Glutamatergic neuron (in vitro differentiated cells): Measurements from ENCODE around the gene PLAC8L1. TPM values are rescaled to one million over a fixed set of nuclear protein-coding genes. Genes with fewer than 3 reads are reported as not detected.

Experiments
- DNase-seq: peaks from one replicate; pipeline ENCODE4 v3.0.0; 2022
- H3K27ac Mint-ChIP-seq: one replicate; pipeline ENCODE4 v1.8.0; 2020; ENCODE audit warnings: mild to moderate bottlenecking, mixed read lengths, inconsistent platforms; ENCODE audit not compliant: unreplicated experiment
- H3K27me3 Mint-ChIP-seq: one replicate; pipeline ENCODE4 v1.8.0; 2020; ENCODE audit warnings: mild to moderate bottlenecking, moderate library complexity, mixed read lengths, inconsistent platforms; ENCODE audit not compliant: unreplicated experiment
- H3K36me3 Mint-ChIP-seq: one replicate; pipeline ENCODE4 v1.8.0; 2020; ENCODE audit warnings: mild to moderate bottlenecking, mixed read lengths, inconsistent platforms; ENCODE audit not compliant: unreplicated experiment
- H3K4me1 Mint-ChIP-seq: one replicate; pipeline ENCODE4 v1.8.0; 2020; ENCODE audit warnings: mild to moderate bottlenecking, low read depth, mixed read lengths, inconsistent platforms; ENCODE audit not compliant: unreplicated experiment
- H3K4me3 Mint-ChIP-seq: one replicate; pipeline ENCODE4 v1.8.0; 2020; ENCODE audit warnings: mild to moderate bottlenecking, mixed read lengths, inconsistent platforms; ENCODE audit not compliant: unreplicated experiment
- H3K9me3 Mint-ChIP-seq: one replicate; pipeline ENCODE4 v1.8.0; 2020; ENCODE audit warnings: mild to moderate bottlenecking, moderate library complexity, mixed read lengths, inconsistent platforms; ENCODE audit not compliant: unreplicated experiment
- CTCF ChIP-seq: fragments of 200-600 bp; sonication (generic); IDR thresholded peaks from one replicate; pipeline ENCODE4 v1.5.0; 2021; ENCODE audit not compliant: partially characterized antibody, unreplicated experiment
- total RNA-seq: library from RNA; stranded (reverse); fragmentation: NEBNext Ultra II Directional; extraction: Animal tissue kit (Norgen Biotek cat#: 25700); gene quantifications from one replicate; pipeline ENCODE4 v1.2.1, GENCODE V29; 2021; ENCODE audit not compliant: unreplicated experiment

Gene PLAC8L1
- total RNA-seq, 1 donor from 2014 or later, result 2.2 TPM

GRCh38 chr5:146060221-146060585 lies 45.2 kb downstream of the PLAC8L1 start:
- Mint-ChIP-seq H3K4me1 (peaks cover 8% of the 10 kb centered on the region), H3K27ac (no peak overlapping the region), H3K4me3 (no peak overlapping the region), H3K9me3 (no peaks in the 10 kb centered on the region), H3K27me3 (no peaks in the 10 kb centered on the region), H3K36me3 (no peaks in the 10 kb centered on the region)
- TF ChIP-seq CTCF, result no peak
- no peak for DNase-seq

GRCh38 chr5:146059460-146060220 lies 45.7 kb downstream of the PLAC8L1 start:
- TF ChIP-seq CTCF, result no peak
- no peak for DNase-seq
- Mint-ChIP-seq H3K27ac (no peak overlapping the region), H3K9me3 (no peaks in the 10 kb centered on the region), H3K4me1 (peaks cover 10% of the 10 kb centered on the region), H3K4me3 (no peak overlapping the region), H3K36me3 (no peaks in the 10 kb centered on the region), H3K27me3 (no peaks in the 10 kb centered on the region)

GRCh38 chr5:146055432-146055831 lies 49.9 kb downstream of the PLAC8L1 start:
- Mint-ChIP-seq H3K9me3 (no peaks in the 10 kb centered on the region), H3K27ac (no peak overlapping the region), H3K4me3 (no peak overlapping the region), H3K36me3 (no peaks in the 10 kb centered on the region), H3K27me3 (no peaks in the 10 kb centered on the region), H3K4me1 (peaks cover 12% of the 10 kb centered on the region)
- no peak for DNase-seq
- TF ChIP-seq CTCF, result no peak

GRCh38 chr5:146052780-146053179 lies 52.6 kb downstream of the PLAC8L1 start:
- Mint-ChIP-seq H3K4me1 (peaks cover 5% of the 10 kb centered on the region), H3K4me3 (no peak overlapping the region), H3K9me3 (no peaks in the 10 kb centered on the region), H3K27ac (no peak overlapping the region), H3K36me3 (no peaks in the 10 kb centered on the region), H3K27me3 (no peaks in the 10 kb centered on the region)
- TF ChIP-seq CTCF, result no peak
- DNase-seq, result no peak

GRCh38 chr5:146051678-146052077 lies 53.7 kb downstream of the PLAC8L1 start:
- H3K4me3 Mint-ChIP-seq, result no peak overlapping the region
- H3K36me3 Mint-ChIP-seq, result no peaks in the 10 kb centered on the region
- H3K9me3 Mint-ChIP-seq, result no peaks in the 10 kb centered on the region
- peaks cover 5% of the 10 kb centered on the region for H3K4me1 Mint-ChIP-seq
- no peaks in the 10 kb centered on the region for H3K27me3 Mint-ChIP-seq
- TF ChIP-seq CTCF, result no peak
- DNase-seq, result no peak
- no peak overlapping the region for H3K27ac Mint-ChIP-seq
